Thyroid gland (tissue), 4 donors: ENCODE measurements around the gene BBS4.

ENCODE experiments used
- CTCF ChIP-seq, 6 experiments: fragments of 200-600 bp in 3 of 6; fragments of 450-650 bp in 3 of 6; sonication (generic) in 3 of 6; IDR thresholded peaks; one replicate each; pipeline ENCODE4 v1.5.1; 2016 to 2019; ENCODE audit warnings: antibody characterized with exemption in 6 of 6, mild to moderate bottlenecking in 2 of 6, inconsistent platforms in 1 of 6, moderate library complexity in 1 of 6
- POLR2A ChIP-seq, 2 donors: fragments of 450-650 bp; IDR thresholded peaks; one replicate each; pipeline ENCODE4 v1.6.1; 2017; ENCODE audit warnings: antibody characterized with exemption in 2 of 2, mild to moderate bottlenecking in 2 of 2, moderate library complexity in 1 of 2

GRCh38 chr15:72688697-72689096 is 2.7 kb downstream of the BBS4 start:
- TF ChIP-seq POLR2A (IDR thresholded peaks at IDR 0.05) (no peak), CTCF (IDR thresholded peaks at IDR 0.05) (no peak)
